Measurements from ENCODE around the gene NISCH.

The NISCH gene

GRCh38 chr3:52537726-52538421, 82.5 kb downstream of the NISCH start:
- TF ChIP-seq CTCF (IDR thresholded peaks at IDR 0.05) = no peak

- TF ChIP-seq CTCF (IDR thresholded peaks at IDR 0.05) = no peak
These were observed 83.7 kb downstream of the NISCH start for GRCh38 chr3:52539010-52539653.

- TF ChIP-seq CTCF (IDR thresholded peaks at IDR 0.05) = no peak
These were observed 85.6 kb downstream of the NISCH start for GRCh38 chr3:52541050-52541449.
